HepG2 (cell line): Measurements from ENCODE around the gene CDC23. TPM values are rescaled to one million over a fixed set of nuclear protein-coding genes. Genes with fewer than 3 reads are reported as not detected.
A peak's percentile ranks its signal among the peaks of the same experiment; 100 is the strongest.

Source experiments
- BORCS8-MEF2B ChIP-seq: sonication (generic); formaldehyde crosslinking; IDR thresholded peaks from 2 replicates; pipeline ENCODE4 v1.8.0; 2022; ENCODE audit warnings: mild to moderate bottlenecking, missing genetic modification reagents
- KLF6 ChIP-seq: IDR thresholded peaks from 2 replicates; pipeline ENCODE4 v1.8.0; 2016; ENCODE audit warnings: missing biosample characterization, missing genetic modification reagents
- KMT2A ChIP-seq: sonication (generic); formaldehyde crosslinking; IDR thresholded peaks from 2 replicates; pipeline ENCODE4 v1.4.0; 2020; ENCODE audit warnings: missing genetic modification reagents
- MATR3 ChIP-seq: sonication (generic); formaldehyde crosslinking; IDR thresholded peaks from 2 replicates; pipeline ENCODE4 v1.4.0; 2020; ENCODE audit warnings: missing genetic modification reagents
- SP140L ChIP-seq: sonication (generic); formaldehyde crosslinking; IDR thresholded peaks from 2 replicates; pipeline ENCODE4 v1.4.0; 2020; ENCODE audit warnings: missing genetic modification reagents, borderline replicate concordance
- SP2 ChIP-seq: sonication (generic); formaldehyde crosslinking; IDR thresholded peaks from 2 replicates; pipeline ENCODE4 v1.5.1; 2020; ENCODE audit warnings: mild to moderate bottlenecking, missing genetic modification reagents
- TEAD3 ChIP-seq: optimal IDR thresholded peaks from 2 replicates; pipeline ENCODE3; 2016; ENCODE audit warnings: borderline replicate concordance
- TOE1 ChIP-seq: sonication (generic); formaldehyde crosslinking; IDR thresholded peaks from 2 replicates; pipeline ENCODE4 v1.4.0; 2020; ENCODE audit warnings: mild to moderate bottlenecking, missing genetic modification reagents
- ZNF234 ChIP-seq: sonication (generic); formaldehyde crosslinking; conservative IDR thresholded peaks from 2 replicates; pipeline ENCODE4 v1.5.1; 2020; ENCODE audit warnings: mild to moderate bottlenecking, missing genetic modification reagents
- ZNF510 ChIP-seq: sonication (generic); formaldehyde crosslinking; IDR thresholded peaks from 2 replicates; pipeline ENCODE4 v1.4.0; 2020; ENCODE audit warnings: low read depth, mild to moderate bottlenecking, missing genetic modification reagents
- ZNF564 ChIP-seq: sonication (generic); formaldehyde crosslinking; IDR thresholded peaks from 2 replicates; pipeline ENCODE4 v1.8.1; 2023; ENCODE audit warnings: mild to moderate bottlenecking, missing genetic modification reagents
- ZNF761 ChIP-seq: sonication (generic); formaldehyde crosslinking; conservative IDR thresholded peaks from 2 replicates; pipeline ENCODE4 v1.4.0; 2020; ENCODE audit warnings: mild to moderate bottlenecking, missing genetic modification reagents
- polyA plus RNA-seq, 8 experiments: library from polyadenylated mRNA; depleted of rRNA in 3 of 8; stranded (reverse) in 7 of 8; unstranded in 1 of 8; fragments of >200 nt; fragmentation: Illumina TruSeq in 4 of 8; extraction: Trizol in 4 of 8; gene quantifications; 2 replicates each; pipeline versions ENCODE4 v1.2.1 to v1.2.3, GENCODE V29; 2011 to 2016; ENCODE audit warnings: low read depth in 4 of 8, missing spikeins in 1 of 8, mixed read lengths in 1 of 8; ENCODE audit not compliant: insufficient read depth in 1 of 8
- total RNA-seq, 5 experiments: library from RNA; depleted of rRNA; stranded (reverse); fragments of >200 nt; fragmentation: Illumina TruSeq; extraction: Trizol; gene quantifications; 2 replicates each; pipeline ENCODE4 v1.2.3, GENCODE V29; 2016; ENCODE audit warnings: low read depth in 1 of 5
- TF ChIP-seq, protein P1 (sequence below): sonication (generic); formaldehyde crosslinking; IDR thresholded peaks from 2 replicates; pipeline ENCODE4 v1.4.0; 2020; ENCODE audit warnings: mild to moderate bottlenecking, missing genetic modification reagents
- TF ChIP-seq, protein P2 (sequence below): IDR thresholded peaks from 2 replicates; pipeline ENCODE4 v1.6.1; 2016; ENCODE audit warnings: mild to moderate bottlenecking
- TF ChIP-seq, protein P3 (sequence below): sonication (generic); formaldehyde crosslinking; IDR thresholded peaks from 2 replicates; pipeline ENCODE4 v1.4.0; 2020; ENCODE audit warnings: missing genetic modification reagents
- TF ChIP-seq, protein P4 (sequence below): sonication (generic); formaldehyde crosslinking; conservative IDR thresholded peaks from 2 replicates; pipeline ENCODE4 v1.4.0; 2020; ENCODE audit warnings: mild to moderate bottlenecking, missing genetic modification reagents, moderate library complexity
- TF ChIP-seq, protein P5 (sequence below): sonication (generic); formaldehyde crosslinking; conservative IDR thresholded peaks from 2 replicates; pipeline ENCODE4 v1.4.0; 2020; ENCODE audit warnings: missing genetic modification reagents
- TF ChIP-seq, protein P6 (sequence below): sonication (generic); formaldehyde crosslinking; IDR thresholded peaks from 2 replicates; pipeline ENCODE4 v1.5.0; 2020; ENCODE audit warnings: missing genetic modification reagents, mild to moderate bottlenecking, borderline replicate concordance
- TF ChIP-seq, protein P7 (sequence below): fragments of 450-650 bp; IDR thresholded peaks from 2 replicates; pipeline ENCODE4 v1.6.1; 2016

CDC23 gene
- total and polyA plus RNA-seq, 2 of the 13 experiments (the other 11 are each of a cell fraction or from before 2014, with no cell fraction given): 38.3 to 47.7 TPM

DNA sequence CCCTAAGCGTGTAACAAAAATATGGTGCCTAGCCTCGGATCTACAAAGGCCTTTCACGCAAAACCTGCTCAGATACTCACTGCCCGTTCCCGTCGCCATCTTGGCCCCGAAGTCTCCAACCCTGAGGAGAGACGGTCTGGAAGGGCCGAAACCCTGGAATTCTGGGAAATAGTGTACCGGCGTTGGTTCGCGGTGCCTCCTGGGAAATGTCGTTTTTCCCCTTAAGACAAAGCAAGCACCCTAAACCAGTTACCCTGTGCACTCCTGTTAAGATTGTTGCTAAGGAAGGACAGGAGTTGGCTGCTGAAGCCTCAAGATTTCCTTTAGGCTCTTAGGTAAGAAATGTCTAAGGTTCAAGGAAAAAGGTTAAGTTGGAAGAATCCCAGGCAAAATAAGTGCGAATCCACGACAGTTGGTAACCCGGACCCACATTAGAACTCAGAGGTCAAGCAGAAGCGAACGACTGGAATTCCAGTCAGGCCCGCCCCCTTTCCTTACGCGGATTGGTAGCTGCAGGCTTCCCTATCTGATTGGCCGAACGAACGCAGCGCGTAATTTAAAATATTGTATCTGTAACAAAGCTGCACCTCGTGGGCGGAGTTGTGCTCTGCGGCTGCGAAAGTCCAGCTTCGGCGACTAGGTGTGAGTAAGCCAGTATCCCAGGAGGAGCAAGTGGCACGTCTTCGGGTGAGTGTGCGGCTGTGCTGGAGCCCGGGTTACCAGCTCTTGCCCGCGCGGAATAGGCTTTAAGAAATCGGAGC, 34.4 kb downstream of the CDC23 start, which contains the start of the genes BRD8 and KIF20A (continued):
- TF ChIP-seq TEAD3 (CRISPR knock-in tag) (peak; percentile 91), ZNF234 (CRISPR knock-in tag) (no peak), ZNF564 (CRISPR knock-in tag) (peak; percentile 98), KLF6 (CRISPR knock-in tag) (0 out of 2 replicates have a peak, but pooled peaks have one; percentile 62), SP140L (CRISPR knock-in tag) (0 out of 2 replicates have a peak, but pooled peaks have one; percentile 13), TOE1 (CRISPR knock-in tag) (peak; percentile 78; the same call in 1 of the 2 replicates), ZNF761 (CRISPR knock-in tag) (0 out of 2 replicates have a peak, but pooled peaks have one; percentile 32), KMT2A (peak; percentile 54; the same call in 1 of the 2 replicates), BORCS8-MEF2B (peak; percentile 56; the same call in 1 of the 2 replicates), MATR3 (CRISPR knock-in tag) (no peak), ZNF510 (CRISPR knock-in tag) (no peak), SP2 (CRISPR knock-in tag) (peak; percentile 71)
- TF ChIP-seq, protein P1, sequence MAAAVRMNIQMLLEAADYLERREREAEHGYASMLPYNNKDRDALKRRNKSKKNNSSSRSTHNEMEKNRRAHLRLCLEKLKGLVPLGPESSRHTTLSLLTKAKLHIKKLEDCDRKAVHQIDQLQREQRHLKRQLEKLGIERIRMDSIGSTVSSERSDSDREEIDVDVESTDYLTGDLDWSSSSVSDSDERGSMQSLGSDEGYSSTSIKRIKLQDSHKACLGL: peak; percentile 99; the same call in 1 of the 2 replicates
- TF ChIP-seq, protein P2, sequence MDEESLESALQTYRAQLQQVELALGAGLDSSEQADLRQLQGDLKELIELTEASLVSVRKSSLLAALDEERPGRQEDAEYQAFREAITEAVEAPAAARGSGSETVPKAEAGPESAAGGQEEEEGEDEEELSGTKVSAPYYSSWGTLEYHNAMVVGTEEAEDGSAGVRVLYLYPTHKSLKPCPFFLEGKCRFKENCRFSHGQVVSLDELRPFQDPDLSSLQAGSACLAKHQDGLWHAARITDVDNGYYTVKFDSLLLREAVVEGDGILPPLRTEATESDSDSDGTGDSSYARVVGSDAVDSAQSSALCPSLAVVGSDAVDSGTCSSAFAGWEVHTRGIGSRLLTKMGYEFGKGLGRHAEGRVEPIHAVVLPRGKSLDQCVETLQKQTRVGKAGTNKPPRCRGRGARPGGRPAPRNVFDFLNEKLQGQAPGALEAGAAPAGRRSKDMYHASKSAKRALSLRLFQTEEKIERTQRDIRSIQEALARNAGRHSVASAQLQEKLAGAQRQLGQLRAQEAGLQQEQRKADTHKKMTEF (CRISPR knock-in tag): peak; percentile 65; the same call in 1 of the 2 replicates
- TF ChIP-seq, protein P3, sequence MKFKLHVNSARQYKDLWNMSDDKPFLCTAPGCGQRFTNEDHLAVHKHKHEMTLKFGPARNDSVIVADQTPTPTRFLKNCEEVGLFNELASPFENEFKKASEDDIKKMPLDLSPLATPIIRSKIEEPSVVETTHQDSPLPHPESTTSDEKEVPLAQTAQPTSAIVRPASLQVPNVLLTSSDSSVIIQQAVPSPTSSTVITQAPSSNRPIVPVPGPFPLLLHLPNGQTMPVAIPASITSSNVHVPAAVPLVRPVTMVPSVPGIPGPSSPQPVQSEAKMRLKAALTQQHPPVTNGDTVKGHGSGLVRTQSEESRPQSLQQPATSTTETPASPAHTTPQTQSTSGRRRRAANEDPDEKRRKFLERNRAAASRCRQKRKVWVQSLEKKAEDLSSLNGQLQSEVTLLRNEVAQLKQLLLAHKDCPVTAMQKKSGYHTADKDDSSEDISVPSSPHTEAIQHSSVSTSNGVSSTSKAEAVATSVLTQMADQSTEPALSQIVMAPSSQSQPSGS (CRISPR knock-in tag): peak; percentile 17; the same call in 1 of the 2 replicates
- TF ChIP-seq, protein P4, sequence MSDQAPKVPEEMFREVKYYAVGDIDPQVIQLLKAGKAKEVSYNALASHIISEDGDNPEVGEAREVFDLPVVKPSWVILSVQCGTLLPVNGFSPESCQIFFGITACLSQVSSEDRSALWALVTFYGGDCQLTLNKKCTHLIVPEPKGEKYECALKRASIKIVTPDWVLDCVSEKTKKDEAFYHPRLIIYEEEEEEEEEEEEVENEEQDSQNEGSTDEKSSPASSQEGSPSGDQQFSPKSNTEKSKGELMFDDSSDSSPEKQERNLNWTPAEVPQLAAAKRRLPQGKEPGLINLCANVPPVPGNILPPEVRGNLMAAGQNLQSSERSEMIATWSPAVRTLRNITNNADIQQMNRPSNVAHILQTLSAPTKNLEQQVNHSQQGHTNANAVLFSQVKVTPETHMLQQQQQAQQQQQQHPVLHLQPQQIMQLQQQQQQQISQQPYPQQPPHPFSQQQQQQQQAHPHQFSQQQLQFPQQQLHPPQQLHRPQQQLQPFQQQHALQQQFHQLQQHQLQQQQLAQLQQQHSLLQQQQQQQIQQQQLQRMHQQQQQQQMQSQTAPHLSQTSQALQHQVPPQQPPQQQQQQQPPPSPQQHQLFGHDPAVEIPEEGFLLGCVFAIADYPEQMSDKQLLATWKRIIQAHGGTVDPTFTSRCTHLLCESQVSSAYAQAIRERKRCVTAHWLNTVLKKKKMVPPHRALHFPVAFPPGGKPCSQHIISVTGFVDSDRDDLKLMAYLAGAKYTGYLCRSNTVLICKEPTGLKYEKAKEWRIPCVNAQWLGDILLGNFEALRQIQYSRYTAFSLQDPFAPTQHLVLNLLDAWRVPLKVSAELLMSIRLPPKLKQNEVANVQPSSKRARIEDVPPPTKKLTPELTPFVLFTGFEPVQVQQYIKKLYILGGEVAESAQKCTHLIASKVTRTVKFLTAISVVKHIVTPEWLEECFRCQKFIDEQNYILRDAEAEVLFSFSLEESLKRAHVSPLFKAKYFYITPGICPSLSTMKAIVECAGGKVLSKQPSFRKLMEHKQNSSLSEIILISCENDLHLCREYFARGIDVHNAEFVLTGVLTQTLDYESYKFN: peak; percentile 43; the same call in 1 of the 2 replicates
- TF ChIP-seq, protein P5, sequence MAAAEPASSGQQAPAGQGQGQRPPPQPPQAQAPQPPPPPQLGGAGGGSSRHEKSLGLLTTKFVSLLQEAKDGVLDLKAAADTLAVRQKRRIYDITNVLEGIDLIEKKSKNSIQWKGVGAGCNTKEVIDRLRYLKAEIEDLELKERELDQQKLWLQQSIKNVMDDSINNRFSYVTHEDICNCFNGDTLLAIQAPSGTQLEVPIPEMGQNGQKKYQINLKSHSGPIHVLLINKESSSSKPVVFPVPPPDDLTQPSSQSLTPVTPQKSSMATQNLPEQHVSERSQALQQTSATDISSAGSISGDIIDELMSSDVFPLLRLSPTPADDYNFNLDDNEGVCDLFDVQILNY (CRISPR knock-in tag): peak; percentile 95
- TF ChIP-seq, protein P6, sequence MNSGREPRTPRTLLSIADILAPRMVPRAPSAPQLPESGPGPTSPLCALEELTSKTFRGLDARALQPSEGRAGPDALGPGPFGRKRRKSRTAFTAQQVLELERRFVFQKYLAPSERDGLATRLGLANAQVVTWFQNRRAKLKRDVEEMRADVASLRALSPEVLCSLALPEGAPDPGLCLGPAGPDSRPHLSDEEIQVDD: no peak
- TF ChIP-seq, protein P7, sequence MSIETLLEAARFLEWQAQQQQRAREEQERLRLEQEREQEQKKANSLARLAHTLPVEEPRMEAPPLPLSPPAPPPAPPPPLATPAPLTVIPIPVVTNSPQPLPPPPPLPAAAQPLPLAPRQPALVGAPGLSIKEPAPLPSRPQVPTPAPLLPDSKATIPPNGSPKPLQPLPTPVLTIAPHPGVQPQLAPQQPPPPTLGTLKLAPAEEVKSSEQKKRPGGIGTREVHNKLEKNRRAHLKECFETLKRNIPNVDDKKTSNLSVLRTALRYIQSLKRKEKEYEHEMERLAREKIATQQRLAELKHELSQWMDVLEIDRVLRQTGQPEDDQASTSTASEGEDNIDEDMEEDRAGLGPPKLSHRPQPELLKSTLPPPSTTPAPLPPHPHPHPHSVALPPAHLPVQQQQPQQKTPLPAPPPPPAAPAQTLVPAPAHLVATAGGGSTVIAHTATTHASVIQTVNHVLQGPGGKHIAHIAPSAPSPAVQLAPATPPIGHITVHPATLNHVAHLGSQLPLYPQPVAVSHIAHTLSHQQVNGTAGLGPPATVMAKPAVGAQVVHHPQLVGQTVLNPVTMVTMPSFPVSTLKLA: peak; percentile 83
